SU-DHL-6 (cell line): ENCODE measurements around the gene NRG3.
"Not testable (repeated sequence)": the region's sequence is repeated elsewhere in the genome, so short reads cannot be mapped to it uniquely, and the experiment has no call there.

Source experiments
- H2AFZ ChIP-seq: fragments of 200-600 bp; sonication (generic); 2 replicates; pipeline ENCODE4 v1.6.1; 2014; ENCODE audit warnings: low read depth, mild to moderate bottlenecking, moderate library complexity, mixed read lengths, antibody characterized with exemption, low read length; ENCODE audit not compliant: severe bottlenecking
- H3F3A ChIP-seq: fragments of 200-600 bp; shearing (Covaris generic); 2 replicates; pipeline ENCODE4 v1.6.0; 2016; ENCODE audit warnings: antibody characterized with exemption, mild to moderate bottlenecking; ENCODE audit not compliant: insufficient read depth
- H3K27ac ChIP-seq: fragments of 200-600 bp; sonication (generic); 2 replicates; pipeline ENCODE4 v1.5.1; 2016; ENCODE audit warnings: low read depth, mild to moderate bottlenecking, low read length, moderate library complexity, mixed read lengths
- H3K27me3 ChIP-seq: fragments of 200-600 bp; sonication (generic), shearing (Covaris generic); 2 replicates; pipeline ENCODE4 v1.6.0; 2014; ENCODE audit warnings: mild to moderate bottlenecking, low read length
- H3K36me3 ChIP-seq: fragments of 200-600 bp; sonication (generic); 2 replicates; pipeline ENCODE4 v1.6.1; 2014; ENCODE audit warnings: mild to moderate bottlenecking, low read length, mixed read lengths
- H3K4me2 ChIP-seq: fragments of 300-600, 200-600 bp; shearing (Covaris generic), sonication (generic); 2 replicates; pipeline ENCODE4 v1.6.0; 2014; ENCODE audit warnings: low read length, low read depth, mild to moderate bottlenecking; ENCODE audit not compliant: poor library complexity, severe bottlenecking
- H3K4me3 ChIP-seq: fragments of 200-600 bp; sonication (generic); 2 replicates; pipeline ENCODE4 v1.5.1; 2014; ENCODE audit warnings: antibody characterized with exemption, low read length, mild to moderate bottlenecking, mixed read lengths; ENCODE audit not compliant: insufficient read depth, poor library complexity, severe bottlenecking
- H3K79me2 ChIP-seq: fragments of 200-600 bp; sonication (generic); 2 replicates; pipeline ENCODE4 v1.6.1; 2014; ENCODE audit warnings: mild to moderate bottlenecking, low read length, moderate library complexity; ENCODE audit not compliant: insufficient read depth
- H3K9ac ChIP-seq: fragments of 200-600 bp; sonication (generic); 2 replicates; pipeline ENCODE4 v1.7.0; 2014; ENCODE audit warnings: mild to moderate bottlenecking, low read length
- H3K9me2 ChIP-seq: fragments of 200-600 bp; sonication (generic); replicated peaks from 2 replicates; pipeline ENCODE4 v1.6.1; 2014; ENCODE audit warnings: low read length; ENCODE audit not compliant: insufficient read depth
- H3K9me3 ChIP-seq: fragments of 200-600 bp; sonication (generic); 2 replicates; pipeline ENCODE4 v1.6.1; 2014; ENCODE audit warnings: low read length, mixed read lengths; ENCODE audit not compliant: insufficient read depth
- H4K20me1 ChIP-seq: fragments of 200-600 bp; sonication (generic); 2 replicates; pipeline ENCODE4 v1.6.1; 2014; ENCODE audit warnings: low read depth, mild to moderate bottlenecking, antibody characterized with exemption, low read length, moderate library complexity, mixed read lengths
- CTCF ChIP-seq: fragments of 200-600 bp; sonication (generic); IDR thresholded peaks from one replicate; pipeline ENCODE4 v1.5.1; 2017; ENCODE audit warnings: antibody characterized with exemption, mild to moderate bottlenecking, low read length, moderate library complexity; ENCODE audit not compliant: insufficient read depth, poor library complexity, severe bottlenecking
- EZH2phosphoT487 ChIP-seq: fragments of 200-600 bp; sonication (generic), shearing (Covaris generic); conservative IDR thresholded peaks from 2 replicates; pipeline ENCODE4 v1.6.1; 2018; ENCODE audit warnings: mild to moderate bottlenecking, antibody characterized with exemption, low read length, moderate library complexity, mixed read lengths

Gene NRG3

GRCh38 chr10:82331716-82332115, 456.7 kb downstream of the NRG3 start:
- TF ChIP-seq EZH2phosphoT487, result no peak
- TF ChIP-seq CTCF, result no peak
- Histone ChIP-seq H3K36me3 (no peaks in the 10 kb centered on the region), H3K27ac (no peak overlapping the region), H3K9me2 (0 out of 2 replicates have a peak, but pooled peaks cover 4% of the 10 kb centered on the region), H3K79me2 (no peaks in the 10 kb centered on the region), H3F3A (no peaks in the 10 kb centered on the region), H3K9me3 (no peaks in the 10 kb centered on the region), H3K4me3 (no peak overlapping the region), H4K20me1 (no peaks in the 10 kb centered on the region), H3K27me3 (no peaks in the 10 kb centered on the region), H3K9ac (no peak overlapping the region), H2AFZ (no peak overlapping the region), H3K4me2 (no peak overlapping the region)

- Histone ChIP-seq H2AFZ (no peak overlapping the region), H4K20me1 (no peaks in the 10 kb centered on the region), H3K27ac (no peak overlapping the region), H3K36me3 (no peaks in the 10 kb centered on the region), H3F3A (no peaks in the 10 kb centered on the region), H3K9ac (no peak overlapping the region), H3K79me2 (no peaks in the 10 kb centered on the region), H3K4me3 (no peak overlapping the region), H3K27me3 (no peaks in the 10 kb centered on the region), H3K9me3 (no peaks in the 10 kb centered on the region), H3K4me2 (no peak overlapping the region), H3K9me2 (no peaks in the 10 kb centered on the region)
- TF ChIP-seq CTCF (no peak), EZH2phosphoT487 (no peak)
Observed at GRCh38 chr10:82335831-82336230, 460.8 kb downstream of the NRG3 start.

- Histone ChIP-seq H3K27ac (no peak overlapping the region), H3K79me2 (no peaks in the 10 kb centered on the region), H3K27me3 (no peaks in the 10 kb centered on the region), H3K4me2 (no peak overlapping the region), H3K9me2 (no peaks in the 10 kb centered on the region), H2AFZ (no peak overlapping the region), H3K36me3 (no peaks in the 10 kb centered on the region), H4K20me1 (no peaks in the 10 kb centered on the region), H3K4me3 (no peak overlapping the region), H3F3A (no peaks in the 10 kb centered on the region), H3K9ac (no peak overlapping the region), H3K9me3 (no peaks in the 10 kb centered on the region)
- TF ChIP-seq CTCF, result no peak
- TF ChIP-seq EZH2phosphoT487, result no peak
Observed at GRCh38 chr10:82340166-82340565, 465.2 kb downstream of the NRG3 start.

GRCh38 chr10:82349590-82349989, 474.6 kb downstream of the NRG3 start:
- H2AFZ ChIP-seq, H3K27ac ChIP-seq, H3K4me3 ChIP-seq: not testable (repeated sequence)

More at GRCh38 chr10:82349590-82349989, 474.6 kb downstream of the NRG3 start:
- H4K20me1 ChIP-seq, H3K27me3 ChIP-seq, H3K4me2 ChIP-seq, H3K9me3 ChIP-seq, H3F3A ChIP-seq, H3K9me2 ChIP-seq, H3K9ac ChIP-seq, H3K79me2 ChIP-seq, H3K36me3 ChIP-seq: not testable (repeated sequence)
